HFF-Myc (cell line): ENCODE data around the gene ME3.

Source experiments
- DNase-seq: peaks from one replicate; pipeline ENCODE4 v3.0.0-alpha.2; 2011; ENCODE audit warnings: low read depth; ENCODE audit errors: extremely low read depth
- H3K4me3 ChIP-seq: replicated peaks from 2 replicates; pipeline ENCODE4 v1.5.1; 2011; ENCODE audit warnings: low read depth, mild to moderate bottlenecking, control low read depth, low read length
- CTCF ChIP-seq: IDR thresholded peaks from 2 replicates; pipeline ENCODE4 v1.5.1; 2012; ENCODE audit warnings: mild to moderate bottlenecking, low read depth, low read length, control low read depth; ENCODE audit errors: missing control alignments

The ME3 gene

GRCh38 chr11:86676010-86676409, 3.6 kb upstream of the ME3 start:
- no peak for TF ChIP-seq CTCF
- DNase-seq = no peak
- H3K4me3 ChIP-seq = no peak overlapping the region

GRCh38 chr11:86675017-86675416, 2.6 kb upstream of the ME3 start:
- TF ChIP-seq CTCF = no peak
- H3K4me3 ChIP-seq = no peak overlapping the region
- DNase-seq = no peak

- DNase-seq = no peak
- no peak overlapping the region for H3K4me3 ChIP-seq
- TF ChIP-seq CTCF = no peak
Measured at GRCh38 chr11:86673872-86674750, 1.7 kb upstream of the ME3 start.

- TF ChIP-seq CTCF = no peak
- DNase-seq = no peak
- no peak overlapping the region for H3K4me3 ChIP-seq
Measured at GRCh38 chr11:86673055-86673843, 833 bp upstream of the ME3 start.

GRCh38 chr11:86671531-86672006, 847 bp downstream of the ME3 start:
- H3K4me3 ChIP-seq = peak overlapping the region; percentile 61
- TF ChIP-seq CTCF = no peak
- DNase-seq = no peak

- H3K4me3 ChIP-seq = peak overlapping the region; percentile 61
- no peak for DNase-seq
- TF ChIP-seq CTCF = no peak
Measured at GRCh38 chr11:86670911-86671310, 1.5 kb downstream of the ME3 start.
